CD4-positive, alpha-beta T cell (primary cell): ENCODE measurements around the gene OXNAD1. TPM values are rescaled to one million over a fixed set of nuclear protein-coding genes. Genes with fewer than 3 reads are reported as not detected.

Experiments used
- ATAC-seq: fragments of 200-7000 bp; cut with Tn5 transposase; one replicate; pipeline ENCODE4 v1.10.0; 2022; ENCODE audit warnings: mild to moderate bottlenecking; ENCODE audit not compliant: poor library complexity
- CTCF ChIA-PET: fragments of 350-600 bp; sonication (Branson Sonifier 250); formaldehyde crosslinking; loops from one replicate; lab custom pipeline; 2021; ENCODE audit warnings: antibody characterized with exemption, inconsistent platforms; lab: Charles Lee
- POLR2A ChIA-PET: fragments of 350-600 bp; sonication (Branson Sonifier 250); formaldehyde crosslinking; loops from one replicate; lab custom pipeline; 2021; ENCODE audit warnings: antibody characterized with exemption, inconsistent platforms; lab: Charles Lee
- DNase-seq, 14 experiments: peaks; one replicate each; pipeline ENCODE4 v3.0.0-alpha.2; 2013 to 2020; ENCODE audit warnings: mixed read lengths in 2 of 14
- H3K27ac ChIP-seq, 2 donors: one replicate each; pipeline versions ENCODE4 v1.5.1 to v1.7.0; 2013; ENCODE audit warnings: low read length in 2 of 2, low read depth in 1 of 2, mild to moderate bottlenecking in 1 of 2
- H3K27me3 ChIP-seq, 2 experiments: 1 replicate in 1 of 2; 2 replicates in 1 of 2; pipeline versions ENCODE4 v1.6.1 to v1.7.0; 2013; ENCODE audit warnings: low read length in 2 of 2, control low read depth in 1 of 2, mild to moderate bottlenecking in 1 of 2, moderate library complexity in 1 of 2; ENCODE audit not compliant: insufficient read depth in 2 of 2, control insufficient read depth in 1 of 2
- H3K36me3 ChIP-seq: one replicate; pipeline ENCODE4 v1.6.1; 2013; ENCODE audit warnings: low read length, control low read depth; ENCODE audit not compliant: insufficient read depth
- H3K4me1 ChIP-seq: one replicate; pipeline ENCODE4 v1.6.1; 2013; ENCODE audit warnings: low read length, control low read depth; ENCODE audit not compliant: insufficient read depth
- H3K4me3 ChIP-seq: one replicate; pipeline ENCODE4 v1.5.1; 2013; ENCODE audit warnings: mild to moderate bottlenecking, low read length, moderate library complexity
- H3K9me3 ChIP-seq, 2 experiments: 1 replicate in 1 of 2; 2 replicates in 1 of 2; pipeline versions ENCODE4 v1.6.1 to v1.7.0; 2013; ENCODE audit warnings: low read length in 2 of 2, mild to moderate bottlenecking in 2 of 2, control low read depth in 1 of 2, moderate library complexity in 1 of 2; ENCODE audit not compliant: control insufficient read depth in 1 of 2, insufficient read depth in 1 of 2
- H3K27ac Mint-ChIP-seq: one replicate; pipeline ENCODE4 v1.8.0; 2020; ENCODE audit warnings: mixed read lengths
- H3K27me3 Mint-ChIP-seq: one replicate; pipeline ENCODE4 v1.8.0; 2021; ENCODE audit warnings: mixed read lengths
- H3K36me3 Mint-ChIP-seq: one replicate; pipeline ENCODE4 v1.8.0; 2021; ENCODE audit warnings: low read depth, mixed read lengths
- H3K4me1 Mint-ChIP-seq: one replicate; pipeline ENCODE4 v1.8.0; 2021; ENCODE audit warnings: low read depth, mixed read lengths
- H3K4me3 Mint-ChIP-seq: one replicate; pipeline ENCODE4 v1.8.0; 2020; ENCODE audit warnings: mild to moderate bottlenecking, mixed read lengths
- H3K9me3 Mint-ChIP-seq: one replicate; pipeline ENCODE4 v1.8.0; 2020; ENCODE audit warnings: mixed read lengths
- intact Hi-C, 2 experiments: fragments of 100-400 bp; cut with DNase I in 1 of 2; cut with micrococcal nuclease in 1 of 2; formaldehyde crosslinking; loops; one replicate each; pipeline versions ENCODE4 v1.15.1 to v1.9.0; 2023 to 2025; cut with DNase I, micrococcal nuclease
- total RNA-seq, 174 experiments: library from RNA in 2 of 174; stranded (reverse) in 2 of 174; gene quantifications; one replicate each; pipeline ENCODE4 v1.2.3 and lab custom pipeline; 2021 to 2026
- TF ChIP-seq, protein P1 (sequence below): fragments of 200-600 bp; IDR thresholded peaks from one replicate; pipeline ENCODE4 v1.8.0; 2022; ENCODE audit warnings: antibody characterized with exemption, mild to moderate bottlenecking

The OXNAD1 gene
- total RNA-seq, 2 experiments from 2014 or later: 135 TPM

DNA sequence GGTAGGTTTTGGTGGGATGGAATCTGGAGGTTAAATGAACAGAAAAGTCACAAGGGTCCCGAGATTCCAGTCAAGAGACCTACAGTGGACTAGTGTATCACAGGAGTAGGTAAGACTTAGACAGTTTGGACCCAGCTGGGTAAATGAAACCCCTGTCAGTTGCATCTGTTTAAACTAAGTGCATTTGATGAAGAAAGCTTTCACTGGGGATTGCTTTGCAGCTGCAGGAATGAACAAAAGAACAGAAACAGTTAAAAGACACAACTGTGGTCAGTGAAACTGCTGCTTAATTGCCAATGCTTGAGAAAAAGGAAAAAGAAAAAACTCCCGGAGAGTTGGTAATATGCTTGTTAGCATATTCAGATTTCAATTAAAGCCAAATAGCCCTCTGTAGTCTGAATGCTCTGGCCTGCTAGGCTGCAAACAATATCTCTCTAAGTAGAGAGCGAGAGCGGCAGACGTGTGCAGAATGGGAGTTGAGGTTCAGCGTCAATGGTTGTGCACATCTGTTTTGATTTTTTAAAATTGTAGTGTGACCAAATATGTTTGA, 37.1 kb downstream of the OXNAD1 start:
- H3K36me3 Mint-ChIP-seq: peaks cover 97% of the 10 kb centered on the region
- Histone ChIP-seq H3K36me3 (peaks cover 74% of the 10 kb centered on the region), H3K4me3 (peak overlapping the region; percentile 33), H3K4me1 (peaks cover 76% of the 10 kb centered on the region), H3K27me3 (no peaks in the 10 kb centered on the region), H3K9me3 (no peaks in the 10 kb centered on the region), H3K27ac (peak overlapping the region; percentile 63 to 81)
- DNase-seq (peak in 1 of 14 experiments; percentile 4), ATAC-seq (no peak)
- H3K27ac Mint-ChIP-seq: peak overlapping the region; percentile 96
- H3K4me1 Mint-ChIP-seq: peaks cover 97% of the 10 kb centered on the region
- H3K4me3 Mint-ChIP-seq: peak overlapping the region; percentile 91
- CTCF ChIA-PET: interaction anchor here (6.4 to 7.0 kb wide), 2 partner anchors 10 to 17 kb away, joined by 32 to 56 read pairs; no protein-coding TSS in a partner anchor
- no peaks in the 10 kb centered on the region for H3K27me3 Mint-ChIP-seq
- POLR2A ChIA-PET: interaction anchor here (1.0 to 11.0 kb wide), 11 partner anchors 7 to 210 kb away, joined by 3 to 268 read pairs (median 7); no protein-coding TSS in a partner anchor
- TF ChIP-seq, protein P1, sequence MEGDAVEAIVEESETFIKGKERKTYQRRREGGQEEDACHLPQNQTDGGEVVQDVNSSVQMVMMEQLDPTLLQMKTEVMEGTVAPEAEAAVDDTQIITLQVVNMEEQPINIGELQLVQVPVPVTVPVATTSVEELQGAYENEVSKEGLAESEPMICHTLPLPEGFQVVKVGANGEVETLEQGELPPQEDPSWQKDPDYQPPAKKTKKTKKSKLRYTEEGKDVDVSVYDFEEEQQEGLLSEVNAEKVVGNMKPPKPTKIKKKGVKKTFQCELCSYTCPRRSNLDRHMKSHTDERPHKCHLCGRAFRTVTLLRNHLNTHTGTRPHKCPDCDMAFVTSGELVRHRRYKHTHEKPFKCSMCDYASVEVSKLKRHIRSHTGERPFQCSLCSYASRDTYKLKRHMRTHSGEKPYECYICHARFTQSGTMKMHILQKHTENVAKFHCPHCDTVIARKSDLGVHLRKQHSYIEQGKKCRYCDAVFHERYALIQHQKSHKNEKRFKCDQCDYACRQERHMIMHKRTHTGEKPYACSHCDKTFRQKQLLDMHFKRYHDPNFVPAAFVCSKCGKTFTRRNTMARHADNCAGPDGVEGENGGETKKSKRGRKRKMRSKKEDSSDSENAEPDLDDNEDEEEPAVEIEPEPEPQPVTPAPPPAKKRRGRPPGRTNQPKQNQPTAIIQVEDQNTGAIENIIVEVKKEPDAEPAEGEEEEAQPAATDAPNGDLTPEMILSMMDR: no peak
- no peaks in the 10 kb centered on the region for H3K9me3 Mint-ChIP-seq
- intact Hi-C loops: loop anchor here in 1 of 2 experiments (5.0 kb wide), 1 partner anchor 75 kb away; no protein-coding TSS in a partner anchor

DNA sequence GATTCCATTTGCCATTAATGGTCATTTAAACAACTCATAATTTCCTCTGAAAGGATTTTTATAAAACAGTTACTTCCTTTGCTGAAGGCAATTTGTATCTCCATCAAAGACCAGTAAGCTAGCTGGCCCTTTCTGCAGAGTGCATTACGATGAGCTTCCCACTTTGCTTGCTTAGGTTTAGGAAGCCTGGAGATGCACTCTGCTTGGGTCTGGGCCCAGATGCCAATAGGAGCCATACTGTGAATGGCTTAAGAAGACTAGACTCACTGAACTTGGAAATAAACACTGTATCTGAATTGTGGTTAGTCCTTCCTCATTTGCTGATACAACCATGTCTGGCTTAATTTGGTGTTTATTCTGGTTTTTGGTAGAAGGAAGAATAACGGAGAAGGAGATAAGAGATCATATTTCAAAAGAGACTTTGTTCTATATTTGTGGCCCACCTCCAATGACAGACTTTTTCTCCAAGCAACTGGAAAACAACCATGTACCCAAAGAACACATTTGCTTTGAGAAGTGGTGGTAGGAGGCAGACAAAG, 38.1 kb downstream of the OXNAD1 start:
- DNase-seq: peak in 1 of 14 experiments; percentile 4
- Mint-ChIP-seq H3K36me3 (peaks cover 97% of the 10 kb centered on the region), H3K27me3 (no peaks in the 10 kb centered on the region), H3K4me3 (peak overlapping the region; percentile 91), H3K9me3 (no peaks in the 10 kb centered on the region), H3K27ac (peak overlapping the region; percentile 96), H3K4me1 (peaks cover 97% of the 10 kb centered on the region)
- POLR2A ChIA-PET: interaction anchor here (1.0 to 11.0 kb wide), 7 partner anchors 11 to 209 kb away, joined by 3 to 268 read pairs (median 13); partner anchors contain the start of gene OXNAD1
- peak overlapping the region; percentile 63 to 78 for H3K27ac ChIP-seq
- peak overlapping the region; percentile 33 for H3K4me3 ChIP-seq
- no peaks in the 10 kb centered on the region for H3K9me3 ChIP-seq
- H3K4me1 ChIP-seq: peaks cover 76% of the 10 kb centered on the region
- intact Hi-C loops: loop anchor here in 1 of 2 experiments (5.0 kb wide), 1 partner anchor 74 kb away; no protein-coding TSS in a partner anchor
- H3K27me3 ChIP-seq: no peaks in the 10 kb centered on the region
- peaks cover 74% of the 10 kb centered on the region for H3K36me3 ChIP-seq
- CTCF ChIA-PET: interaction anchor here (1.2 to 7.0 kb wide), 4 partner anchors 8 to 17 kb away, joined by 3 to 56 read pairs (median 20); no protein-coding TSS in a partner anchor
- ATAC-seq: no peak
- TF ChIP-seq, protein P1: no peak

DNA sequence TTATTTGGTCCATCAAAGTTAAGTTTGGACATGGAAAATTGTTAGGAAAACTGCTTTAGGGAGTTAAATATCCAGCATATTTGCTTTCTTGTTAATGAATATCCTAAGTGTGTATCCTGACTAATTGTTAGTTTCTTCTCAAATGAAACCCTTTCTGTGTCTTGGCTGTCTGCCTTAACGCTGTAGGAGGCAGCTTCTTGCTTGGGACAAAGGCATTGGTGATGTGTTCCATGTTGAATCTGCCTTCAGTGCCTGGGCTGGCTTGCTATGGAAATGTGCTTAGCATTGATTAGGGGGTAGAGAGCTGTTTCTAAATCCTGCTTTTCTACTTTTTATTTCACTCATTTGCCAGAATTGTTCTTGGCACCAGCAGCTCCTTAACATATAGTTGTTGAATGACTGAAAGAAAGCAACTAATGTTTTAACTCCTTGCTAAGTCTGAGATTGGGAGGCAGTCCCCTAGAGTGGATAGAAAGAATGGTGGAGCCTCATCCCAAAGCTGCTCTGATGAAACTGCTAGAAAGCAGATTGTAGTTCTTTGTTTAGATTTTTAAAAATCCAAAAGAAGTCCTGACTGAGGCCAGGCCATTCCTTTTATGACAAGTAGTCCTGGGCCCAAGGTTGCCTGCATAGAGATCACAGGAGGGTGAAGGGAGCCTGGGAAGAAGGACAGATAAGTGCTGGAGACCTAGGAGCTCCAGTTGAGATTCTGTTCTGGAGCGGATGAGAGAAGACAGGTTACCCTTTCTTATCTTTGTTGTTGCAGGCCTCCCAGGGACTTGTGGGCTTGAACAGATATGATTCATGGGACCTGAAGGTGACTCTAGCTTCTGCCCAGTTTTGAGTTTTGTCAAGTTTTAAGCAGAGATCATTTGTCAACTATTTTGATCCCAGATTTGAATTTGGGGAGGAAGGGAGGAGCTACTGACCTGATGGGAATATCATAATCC, 39.3 kb downstream of the OXNAD1 start:
- peak overlapping the region; percentile 94 for H3K27ac Mint-ChIP-seq
- H3K27ac ChIP-seq: peak overlapping the region; percentile 56 to 78
- H3K4me3 ChIP-seq: peak overlapping the region; percentile 30
- H3K36me3 ChIP-seq: peaks cover 71% of the 10 kb centered on the region
- TF ChIP-seq, protein P1: no peak
- peaks cover 73% of the 10 kb centered on the region for H3K4me1 ChIP-seq
- H3K27me3 ChIP-seq: no peaks in the 10 kb centered on the region
- no peaks in the 10 kb centered on the region for H3K9me3 ChIP-seq
- peak overlapping the region; percentile 83 for H3K4me3 Mint-ChIP-seq
- H3K36me3 Mint-ChIP-seq: peaks cover 96% of the 10 kb centered on the region
- POLR2A ChIA-PET: interaction anchor here (1.0 to 11.0 kb wide), 6 partner anchors 12 to 212 kb away, joined by 3 to 268 read pairs (median 10); no protein-coding TSS in a partner anchor
- H3K27me3 Mint-ChIP-seq: no peaks in the 10 kb centered on the region
- CTCF ChIA-PET: interaction anchor here (1.1 to 7.0 kb wide), 5 partner anchors 9 to 18 kb away, joined by 3 to 56 read pairs (median 9); no protein-coding TSS in a partner anchor
- peak in 3 of 14 experiments; percentile 39 to 53 (median 45) for DNase-seq
- intact Hi-C loops: loop anchor here in 1 of 2 experiments (5.0 kb wide), 1 partner anchor 73 kb away; no protein-coding TSS in a partner anchor
- no peaks in the 10 kb centered on the region for H3K9me3 Mint-ChIP-seq
- ATAC-seq: no peak
- H3K4me1 Mint-ChIP-seq: peaks cover 97% of the 10 kb centered on the region
